Common myeloid progenitor, CD34-positive (primary cell): ENCODE results near the gene ZRSR2. TPM values are rescaled to one million over a fixed set of nuclear protein-coding genes. Genes with fewer than 3 reads are reported as not detected.
"Not testable (repeated sequence)": the region's sequence is repeated elsewhere in the genome, so short reads cannot be mapped to it uniquely, and the experiment has no call there.

Source experiments
- CTCF ChIA-PET: fragments of 350-600 bp; sonication (Branson Sonifier 250); formaldehyde crosslinking; loops from one replicate; lab custom pipeline; 2021; ENCODE audit warnings: antibody characterized with exemption; lab: Charles Lee
- POLR2A ChIA-PET: fragments of 350-600 bp; sonication (Branson Sonifier 250); formaldehyde crosslinking; loops from one replicate; lab custom pipeline; 2021; ENCODE audit warnings: antibody characterized with exemption; lab: Charles Lee
- DNase-seq, 3 donors: peaks; one replicate each; pipeline versions ENCODE4 v3.0.0 to v3.0.0-alpha.2; 2013
- H3K27ac ChIP-seq, 2 experiments: 1 replicate in 1 of 2; 2 replicates in 1 of 2; pipeline ENCODE4 v1.7.0; 2013; ENCODE audit warnings: inconsistent platforms in 2 of 2, low read length in 2 of 2, mild to moderate bottlenecking in 2 of 2, low read depth in 1 of 2, moderate library complexity in 1 of 2; ENCODE audit not compliant: severe bottlenecking in 2 of 2, insufficient read depth in 1 of 2, poor library complexity in 1 of 2
- H3K27me3 ChIP-seq, 5 experiments: replicated peaks in 2 of 5; 1 replicate in 3 of 5; 2 replicates in 2 of 5; pipeline versions ENCODE4 v1.6.1 to v1.7.0; 2013; ENCODE audit warnings: low read length in 4 of 5, mild to moderate bottlenecking in 2 of 5, moderate library complexity in 2 of 5, inconsistent platforms in 1 of 5; ENCODE audit not compliant: insufficient read depth in 5 of 5, control insufficient read depth in 4 of 5
- H3K36me3 ChIP-seq, 4 experiments: 1 replicate in 2 of 4; 2 replicates in 2 of 4; pipeline versions ENCODE4 v1.6.1 to v1.7.0; 2013; ENCODE audit warnings: low read length in 3 of 4, control low read depth in 1 of 4, mild to moderate bottlenecking in 1 of 4; ENCODE audit not compliant: control insufficient read depth in 4 of 4, insufficient read depth in 4 of 4
- H3K4me1 ChIP-seq, 4 experiments: 1 replicate in 3 of 4; 2 replicates in 1 of 4; pipeline versions ENCODE4 v1.6.1 to v1.7.1; 2013; ENCODE audit warnings: low read length in 3 of 4, mild to moderate bottlenecking in 3 of 4, control low read depth in 1 of 4, inconsistent platforms in 1 of 4, moderate library complexity in 1 of 4; ENCODE audit not compliant: control insufficient read depth in 4 of 4, insufficient read depth in 4 of 4; ENCODE audit errors: control extremely low read depth in 1 of 4
- H3K4me3 ChIP-seq, 7 experiments: 1 replicate in 4 of 7; 2 replicates in 3 of 7; pipeline versions ENCODE4 v1.5.1 to v1.7.0; 2013; ENCODE audit warnings: mild to moderate bottlenecking in 7 of 7, low read length in 6 of 7, moderate library complexity in 6 of 7, inconsistent platforms in 2 of 7, low read depth in 2 of 7, control low read depth in 1 of 7; ENCODE audit not compliant: insufficient read depth in 4 of 7, control insufficient read depth in 1 of 7; ENCODE audit errors: extremely low read depth in 1 of 7
- H3K9me3 ChIP-seq, 5 experiments: 1 replicate in 4 of 5; 2 replicates in 1 of 5; pipeline versions ENCODE4 v1.6.1 to v1.7.1; 2013; ENCODE audit warnings: low read length in 4 of 5, mild to moderate bottlenecking in 2 of 5, inconsistent platforms in 1 of 5, low read depth in 1 of 5, moderate library complexity in 1 of 5; ENCODE audit not compliant: control insufficient read depth in 4 of 5, insufficient read depth in 2 of 5; ENCODE audit errors: control extremely low read depth in 1 of 5
- WGBS: methylation state at CpG from one replicate; pipeline ENCODE4 v1.1.5; 2013; ENCODE audit not compliant: insufficient coverage; 5-methylcytosine and 5-hydroxymethylcytosine counted together
- polyA plus RNA-seq: library from polyadenylated mRNA; unstranded; fragments of 120-200 nt; gene quantifications from one replicate; pipeline ENCODE4 v1.2.1, GENCODE V29; 2013

The ZRSR2 gene, protein sequence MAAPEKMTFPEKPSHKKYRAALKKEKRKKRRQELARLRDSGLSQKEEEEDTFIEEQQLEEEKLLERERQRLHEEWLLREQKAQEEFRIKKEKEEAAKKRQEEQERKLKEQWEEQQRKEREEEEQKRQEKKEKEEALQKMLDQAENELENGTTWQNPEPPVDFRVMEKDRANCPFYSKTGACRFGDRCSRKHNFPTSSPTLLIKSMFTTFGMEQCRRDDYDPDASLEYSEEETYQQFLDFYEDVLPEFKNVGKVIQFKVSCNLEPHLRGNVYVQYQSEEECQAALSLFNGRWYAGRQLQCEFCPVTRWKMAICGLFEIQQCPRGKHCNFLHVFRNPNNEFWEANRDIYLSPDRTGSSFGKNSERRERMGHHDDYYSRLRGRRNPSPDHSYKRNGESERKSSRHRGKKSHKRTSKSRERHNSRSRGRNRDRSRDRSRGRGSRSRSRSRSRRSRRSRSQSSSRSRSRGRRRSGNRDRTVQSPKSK
- 29.3 TPM for polyA plus RNA-seq

DNA sequence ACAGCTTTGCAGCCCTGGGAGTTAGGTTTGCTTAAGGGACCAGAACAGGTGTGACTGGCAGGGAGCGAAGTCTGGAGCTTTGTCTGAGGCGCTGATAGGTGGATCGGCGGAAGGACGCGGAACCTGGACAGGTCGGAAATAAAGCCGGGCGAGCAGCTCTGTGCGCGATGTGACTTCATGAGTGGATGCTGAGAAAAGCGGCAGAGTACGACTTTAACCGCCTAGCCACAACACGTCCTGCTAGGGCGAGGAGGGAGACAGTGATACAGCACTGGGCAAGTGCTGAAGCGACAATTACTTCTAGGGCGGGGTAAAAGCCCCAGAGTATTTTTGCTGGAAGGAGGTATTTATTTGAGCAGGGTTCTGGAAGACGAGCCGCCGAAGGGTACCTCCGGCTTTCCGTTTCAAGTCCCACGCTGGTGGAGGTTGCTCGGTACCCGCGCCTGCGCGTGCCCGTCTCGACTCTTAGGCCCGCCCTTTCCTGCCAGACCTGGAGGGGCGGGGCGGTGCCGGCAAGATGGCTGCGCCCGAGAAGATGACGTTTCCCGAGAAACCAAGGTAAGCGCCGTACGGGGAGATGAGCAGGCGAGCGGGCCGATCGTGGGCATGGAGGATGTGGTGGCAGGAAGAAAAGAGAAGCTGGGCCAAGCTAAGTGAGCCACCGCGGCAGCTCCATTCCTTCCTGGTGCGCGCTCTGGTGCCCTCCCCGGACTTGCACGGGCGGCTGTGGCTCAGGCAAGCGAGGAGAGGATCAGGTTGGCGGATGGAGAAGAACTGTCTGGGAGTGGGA is at the start of gene ZRSR2:
ZRSR2 (plus strand) TSS at position 506 of the 790 bp plus-strand sequence; CDS start at position 518, 12 bp downstream.
- peaks cover 4 to 18% (median 12%) of the 10 kb centered on the region in 4 experiments for H3K4me1 ChIP-seq
- peak within 1 kb of the TSS; percentile 36 to 83 for H3K27ac ChIP-seq
- peak within 1 kb of the TSS; percentile 71 to 95 (median 91) for H3K4me3 ChIP-seq
- H3K36me3 ChIP-seq = peaks cover 2 to 11% (median 7%) of the 10 kb centered on the region in 4 experiments
- H3K27me3 ChIP-seq = peaks cover 0 to 3% (median 0%) of the 10 kb centered on the region in 5 experiments
- peak; percentile 75 to 94 (median 92) for DNase-seq
- ChIA-PET CTCF (interaction anchor here (1.2 kb wide), 1 partner anchor 36 kb away, joined by 3 read pairs; no protein-coding TSS in a partner anchor), POLR2A (no interaction called here)
- H3K9me3 ChIP-seq = no peaks in the 10 kb centered on the region
- WGBS = 0% methylated on average over 51 of the region's 55 CpGs

DNA sequence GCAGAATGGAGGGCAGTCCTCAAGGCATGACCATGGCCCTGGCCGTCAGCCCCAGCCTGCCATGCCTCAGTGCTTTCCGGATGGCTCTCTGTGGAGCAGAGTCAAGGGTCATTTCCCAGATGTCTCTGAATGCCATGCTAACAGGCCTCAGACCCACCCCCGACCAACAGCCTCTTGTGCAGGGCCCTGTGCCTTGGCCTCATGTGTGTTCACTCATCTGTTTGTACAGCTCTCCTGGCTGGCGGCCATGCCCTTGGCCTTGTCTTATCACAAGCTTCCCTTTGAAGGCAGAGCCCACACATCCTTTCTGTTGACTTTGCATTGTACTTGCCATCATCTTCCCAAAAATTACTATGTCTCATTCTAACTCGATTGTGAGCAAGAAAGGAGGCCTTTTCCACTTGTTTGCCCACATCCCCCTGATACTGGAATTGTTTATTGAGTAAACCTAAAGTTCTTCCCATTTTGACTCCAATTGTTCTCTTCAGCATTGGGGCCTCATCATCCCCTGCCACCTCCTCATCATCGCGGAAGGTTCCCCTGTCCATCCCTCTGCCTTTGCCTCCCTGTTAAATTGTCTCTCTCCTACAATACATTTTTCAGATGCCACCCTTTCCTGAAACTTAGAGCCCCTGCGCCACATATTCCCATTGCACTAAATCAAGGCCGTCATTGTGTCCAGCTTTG is 46.0 kb upstream of the ZRSR2 start:
- peaks cover 2 to 18% (median 7%) of the 10 kb centered on the region in 4 experiments for H3K4me1 ChIP-seq
- POLR2A ChIA-PET = no interaction called here
- H3K4me3 ChIP-seq = no peak overlapping the region
- CTCF ChIA-PET = interaction anchor here (1.2 kb wide), 1 partner anchor 14 kb away, joined by 3 read pairs; no protein-coding TSS in a partner anchor
- H3K27ac ChIP-seq = no peak overlapping the region
- no peak for DNase-seq
- 100% methylated on average over 6 of the region's 9 CpGs for WGBS
- no peaks in the 10 kb centered on the region for H3K9me3 ChIP-seq
- peaks cover 0 to 11% (median 4%) of the 10 kb centered on the region in 4 experiments for H3K36me3 ChIP-seq
- peaks cover 0 to 19% (median 0%) of the 10 kb centered on the region in 5 experiments for H3K27me3 ChIP-seq

DNA sequence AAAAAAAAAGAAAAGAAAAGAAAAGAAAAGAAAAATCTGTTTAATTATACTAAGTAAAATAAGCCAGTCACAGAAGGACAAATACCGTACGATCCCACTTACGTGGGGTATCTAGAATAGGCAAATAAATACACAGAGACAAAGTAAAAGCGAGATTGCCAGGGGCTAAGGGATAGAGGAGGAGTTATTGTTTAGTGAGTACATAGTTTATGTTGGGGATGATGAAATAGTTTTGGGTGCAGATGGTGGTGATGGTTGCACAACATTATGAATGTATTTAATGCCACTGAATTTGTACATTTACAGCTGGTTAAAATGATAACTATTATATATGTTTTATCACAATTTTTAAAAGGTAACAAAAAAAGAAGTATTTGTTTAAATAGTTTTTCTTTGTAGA is 45.1 kb upstream of the ZRSR2 start:
- CTCF ChIA-PET = interaction anchor here (1.2 kb wide), 1 partner anchor 13 kb away, joined by 3 read pairs; no protein-coding TSS in a partner anchor
- Histone ChIP-seq H3K4me1 (peaks cover 8 to 22% (median 9%) of the 10 kb centered on the region in 4 experiments), H3K4me3 (no peak overlapping the region), H3K27ac (no peak overlapping the region), H3K36me3 (peaks cover 0 to 11% (median 4%) of the 10 kb centered on the region in 4 experiments), H3K9me3 (no peaks in the 10 kb centered on the region), H3K27me3 (peaks cover 0 to 14% (median 0%) of the 10 kb centered on the region in 5 experiments)
- 100% methylated on average over 4 of the region's 4 CpGs for WGBS
- DNase-seq = peak in 2 of 3 donors; percentile 54 to 62
- POLR2A ChIA-PET = no interaction called here

DNA sequence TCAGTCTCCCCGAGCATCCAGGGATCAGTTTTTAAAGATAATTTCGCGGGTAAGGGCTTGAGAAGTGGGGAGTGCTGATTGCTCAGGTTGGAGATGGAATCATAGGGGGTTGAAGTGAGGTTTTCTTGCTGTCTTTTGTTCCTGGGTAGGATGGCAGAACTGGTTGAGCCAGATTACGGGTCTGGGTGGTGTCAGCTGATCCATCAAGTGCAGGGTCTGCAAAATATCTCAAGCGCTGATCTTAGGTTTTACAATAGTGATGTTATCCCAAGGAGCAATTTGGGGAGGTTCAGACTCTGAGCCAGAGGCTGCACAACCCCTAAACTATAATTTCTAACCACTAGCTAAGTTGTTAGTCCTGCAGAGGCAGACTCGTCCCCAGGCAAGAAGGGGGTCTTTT is 43.6 kb upstream of the ZRSR2 start:
- H3K27ac ChIP-seq, CTCF ChIA-PET: not testable (repeated sequence)

DNA sequence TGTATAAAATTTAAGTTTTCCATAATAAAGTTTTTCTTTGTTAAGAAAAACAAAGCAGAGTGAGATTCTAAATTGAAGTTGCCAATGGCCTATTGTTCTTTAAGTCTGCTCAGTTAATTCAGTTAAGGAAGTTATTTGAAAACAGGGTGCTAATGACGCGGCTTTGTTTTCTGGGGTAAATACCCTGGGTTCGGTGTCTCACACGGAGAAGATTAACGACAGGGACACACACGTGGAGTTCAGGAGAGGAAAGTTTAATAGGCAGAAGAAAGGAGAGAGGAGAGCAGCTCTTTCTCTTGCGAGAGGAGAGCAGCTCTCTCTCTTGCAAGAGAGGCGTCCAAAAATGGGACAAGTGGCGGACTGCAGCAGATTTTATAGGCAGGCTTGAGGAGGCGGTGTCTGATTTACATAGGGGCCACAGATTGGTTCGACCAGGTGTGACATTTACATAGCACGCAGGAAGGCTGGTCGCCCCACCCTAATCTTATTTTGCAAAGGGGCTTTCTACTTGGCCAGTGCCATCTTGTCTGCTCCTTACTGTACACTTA is 42.6 kb upstream of the ZRSR2 start:
- WGBS = 94% methylated on average over 11 of the region's 13 CpGs
- ChIA-PET POLR2A (no interaction called here), CTCF (interaction anchor here (1.3 to 2.3 kb wide), 2 partner anchors 10 to 11 kb away, joined by 4 to 8 read pairs; partner anchors contain the start of gene CA5B)
- H3K9me3 ChIP-seq = no peaks in the 10 kb centered on the region
- peaks cover 0 to 10% (median 0%) of the 10 kb centered on the region in 5 experiments for H3K27me3 ChIP-seq
- peaks cover 8 to 40% (median 29%) of the 10 kb centered on the region in 4 experiments for H3K4me1 ChIP-seq
- peaks cover 0 to 7% (median 3%) of the 10 kb centered on the region in 4 experiments for H3K36me3 ChIP-seq
- H3K27ac ChIP-seq = no peak overlapping the region
- H3K4me3 ChIP-seq = no peak overlapping the region
- DNase-seq = no peak

More for the DNA sequence above, 43.6 kb upstream of the ZRSR2 start:
- WGBS = 97% methylated on average over 6 of the region's 6 CpGs
- Histone ChIP-seq H3K27me3 (peaks cover 0 to 10% (median 0%) of the 10 kb centered on the region in 5 experiments), H3K36me3 (peaks cover 0 to 11% (median 4%) of the 10 kb centered on the region in 4 experiments), H3K4me1 (peaks cover 8 to 32% (median 23%) of the 10 kb centered on the region in 4 experiments)
- POLR2A ChIA-PET, DNase-seq, H3K4me3 ChIP-seq, H3K9me3 ChIP-seq: not testable (repeated sequence)

DNA sequence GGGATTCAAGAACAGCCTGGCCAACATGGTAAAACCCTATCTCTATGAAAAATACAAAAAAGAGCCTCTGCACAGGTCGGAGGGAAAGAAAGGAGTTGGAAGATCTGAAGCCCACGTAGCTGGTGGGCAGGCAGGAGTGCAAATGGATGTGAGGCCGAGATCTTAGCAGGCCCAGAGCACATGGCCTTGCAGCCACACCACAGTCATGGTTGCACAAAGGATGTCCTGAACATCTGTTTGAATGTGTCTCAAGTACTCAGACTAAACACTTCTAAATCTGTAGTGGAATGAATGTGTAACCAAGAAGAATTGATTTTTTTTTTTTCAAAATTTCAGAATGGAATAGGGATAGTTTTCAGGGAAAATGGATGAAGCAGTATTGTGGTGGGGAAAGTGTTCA is 41.4 kb upstream of the ZRSR2 start:
- Histone ChIP-seq H3K27me3 (peaks cover 0 to 7% (median 0%) of the 10 kb centered on the region in 5 experiments), H3K36me3 (peaks cover 0 to 5% (median 2%) of the 10 kb centered on the region in 4 experiments), H3K9me3 (no peaks in the 10 kb centered on the region), H3K4me3 (no peak overlapping the region), H3K27ac (no peak overlapping the region), H3K4me1 (peaks cover 8 to 47% (median 30%) of the 10 kb centered on the region in 4 experiments)
- 90% methylated on average over 3 of the region's 3 CpGs for WGBS
- DNase-seq = peak in 2 of 3 donors; percentile 28 to 50
- ChIA-PET POLR2A (no interaction called here), CTCF (interaction anchor here (1.3 to 2.3 kb wide), 3 partner anchors 9 to 11 kb away, joined by 4 to 8 read pairs (median 7); partner anchors contain the start of gene CA5B)
